ENCODE results near the gene BMF. TPM values are rescaled to one million over a fixed set of nuclear protein-coding genes. Genes with fewer than 3 reads are reported as not detected.
"Not testable (repeated sequence)": the region's sequence is repeated elsewhere in the genome, so short reads cannot be mapped to it uniquely, and the experiment has no call there.

Gene BMF
- total RNA-seq, 1 donor from 2014 or later: 153 TPM

DNA sequence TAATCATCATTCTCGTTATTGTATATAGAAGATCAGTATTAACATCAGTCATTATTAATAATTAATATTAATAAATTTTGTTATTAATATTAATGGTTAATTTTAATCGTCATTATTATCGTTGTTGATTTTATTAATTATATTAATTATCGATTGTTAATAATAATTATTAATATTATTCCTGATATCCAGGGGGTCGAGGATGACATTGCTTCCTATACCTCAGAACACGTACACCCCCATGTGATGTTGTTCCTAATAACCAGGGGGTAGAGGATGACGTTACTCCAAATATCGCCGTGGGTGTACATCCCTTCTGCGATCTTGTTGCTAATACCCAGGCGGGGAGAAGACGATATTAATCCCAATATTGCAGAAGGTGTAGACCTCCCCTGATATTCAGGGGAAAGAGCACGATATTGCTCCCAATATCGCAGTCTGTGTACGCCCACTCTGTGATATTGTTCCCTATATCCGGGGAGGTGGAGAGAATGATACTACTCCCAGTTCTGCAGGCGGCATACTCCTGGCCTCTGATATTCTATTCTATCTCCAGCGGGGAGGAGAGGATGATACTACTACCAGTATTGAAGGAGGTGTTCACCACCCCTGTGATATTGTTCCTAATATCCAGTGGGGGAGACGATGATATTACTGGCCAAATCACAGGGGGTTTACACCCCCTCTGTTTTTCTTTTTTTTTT lies 22.3 kb upstream of the BMF start:
- Mint-ChIP-seq H3K36me3 (ENCODE audit: low read depth, unreplicated experiment) (no peaks in the 10 kb centered on the region), H3K4me3 (ENCODE audit: unreplicated experiment) (no peak overlapping the region), H3K9me3 (ENCODE audit: unreplicated experiment) (no peaks in the 10 kb centered on the region), H3K27me3 (ENCODE audit: unreplicated experiment) (peaks cover 2% of the 10 kb centered on the region), H3K4me1 (ENCODE audit: unreplicated experiment) (no peaks in the 10 kb centered on the region), H3K27ac (ENCODE audit: unreplicated experiment) (no peak overlapping the region)
- DNase-seq (ENCODE audit: low spot score): no peak
- TF ChIP-seq, protein P1, sequence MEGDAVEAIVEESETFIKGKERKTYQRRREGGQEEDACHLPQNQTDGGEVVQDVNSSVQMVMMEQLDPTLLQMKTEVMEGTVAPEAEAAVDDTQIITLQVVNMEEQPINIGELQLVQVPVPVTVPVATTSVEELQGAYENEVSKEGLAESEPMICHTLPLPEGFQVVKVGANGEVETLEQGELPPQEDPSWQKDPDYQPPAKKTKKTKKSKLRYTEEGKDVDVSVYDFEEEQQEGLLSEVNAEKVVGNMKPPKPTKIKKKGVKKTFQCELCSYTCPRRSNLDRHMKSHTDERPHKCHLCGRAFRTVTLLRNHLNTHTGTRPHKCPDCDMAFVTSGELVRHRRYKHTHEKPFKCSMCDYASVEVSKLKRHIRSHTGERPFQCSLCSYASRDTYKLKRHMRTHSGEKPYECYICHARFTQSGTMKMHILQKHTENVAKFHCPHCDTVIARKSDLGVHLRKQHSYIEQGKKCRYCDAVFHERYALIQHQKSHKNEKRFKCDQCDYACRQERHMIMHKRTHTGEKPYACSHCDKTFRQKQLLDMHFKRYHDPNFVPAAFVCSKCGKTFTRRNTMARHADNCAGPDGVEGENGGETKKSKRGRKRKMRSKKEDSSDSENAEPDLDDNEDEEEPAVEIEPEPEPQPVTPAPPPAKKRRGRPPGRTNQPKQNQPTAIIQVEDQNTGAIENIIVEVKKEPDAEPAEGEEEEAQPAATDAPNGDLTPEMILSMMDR (IDR thresholded peaks at IDR 0.05; ENCODE audit: unreplicated experiment): no peak

DNA sequence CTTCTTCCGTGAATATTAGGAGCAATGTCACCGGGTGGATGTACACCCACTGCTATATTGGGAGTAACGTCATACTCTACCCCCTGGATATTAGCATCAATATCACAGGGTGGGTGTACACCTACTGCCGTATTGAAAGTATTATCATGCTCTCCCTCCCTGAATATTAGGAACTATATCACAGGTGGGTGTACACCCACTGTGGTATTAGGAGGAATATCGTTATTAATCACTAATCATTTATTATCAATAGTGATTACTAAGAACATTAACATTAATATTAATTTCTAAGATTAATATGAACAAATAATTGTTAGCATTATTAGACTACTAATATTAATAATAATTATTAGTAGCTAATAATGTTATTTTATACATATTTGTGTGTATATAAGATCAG lies 21.4 kb upstream of the BMF start:
- Mint-ChIP-seq H3K4me1 (ENCODE audit: unreplicated experiment) (no peaks in the 10 kb centered on the region), H3K27me3 (ENCODE audit: unreplicated experiment) (no peaks in the 10 kb centered on the region), H3K27ac (ENCODE audit: unreplicated experiment) (no peak overlapping the region), H3K9me3 (ENCODE audit: unreplicated experiment) (no peaks in the 10 kb centered on the region), H3K4me3 (ENCODE audit: unreplicated experiment) (no peak overlapping the region), H3K36me3 (ENCODE audit: low read depth, unreplicated experiment) (no peaks in the 10 kb centered on the region)
- TF ChIP-seq, protein P1 (IDR thresholded peaks at IDR 0.05; ENCODE audit: unreplicated experiment): no peak
- DNase-seq (ENCODE audit: low spot score): no peak

DNA sequence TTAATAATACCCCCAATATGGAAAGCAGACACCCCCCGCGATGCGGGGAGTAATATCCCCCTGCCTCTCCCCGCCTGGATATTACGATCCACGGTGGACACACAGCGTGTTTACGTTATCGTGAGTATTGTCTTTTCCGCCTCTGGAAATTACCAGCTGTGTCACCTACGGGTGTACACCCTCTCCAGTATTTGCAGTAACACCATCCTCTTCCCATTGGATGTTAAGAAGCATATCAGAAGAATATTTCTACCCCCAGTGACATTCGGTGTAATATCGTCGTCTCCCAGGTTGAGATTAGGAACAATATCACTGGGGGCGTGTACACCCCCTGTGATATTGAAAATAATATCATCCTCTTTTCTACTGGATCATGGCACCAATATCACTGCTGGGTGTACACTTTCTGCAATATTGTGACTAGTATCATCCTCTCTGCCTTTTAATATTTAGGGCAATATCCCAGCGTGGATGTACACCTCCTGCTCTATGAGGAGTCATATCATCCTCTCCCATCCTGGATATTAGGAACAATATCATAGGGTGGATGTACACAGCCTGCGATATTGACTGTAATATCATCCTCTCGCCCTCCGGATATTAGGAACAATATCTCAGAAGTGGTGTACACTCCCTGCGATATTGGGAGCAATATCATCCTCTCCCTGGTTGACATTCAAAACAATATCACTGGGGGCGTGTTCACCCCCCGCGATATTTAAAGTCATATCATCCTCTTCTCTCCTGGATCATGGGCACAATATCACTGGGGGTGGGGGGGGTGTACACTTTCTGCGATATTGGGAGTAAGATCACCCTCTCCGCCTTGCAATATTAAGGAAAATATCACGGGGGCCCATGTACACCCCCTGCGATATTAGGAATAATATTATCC lies 20.3 kb upstream of the BMF start:
- H3K27me3 Mint-ChIP-seq (ENCODE audit: unreplicated experiment): no peaks in the 10 kb centered on the region
- TF ChIP-seq, protein P1 (IDR thresholded peaks at IDR 0.05; ENCODE audit: unreplicated experiment): no peak
- no peak overlapping the region for H3K27ac Mint-ChIP-seq (ENCODE audit: unreplicated experiment)
- no peaks in the 10 kb centered on the region for H3K4me1 Mint-ChIP-seq (ENCODE audit: unreplicated experiment)
- DNase-seq (ENCODE audit: low spot score): no peak
- H3K9me3 Mint-ChIP-seq (ENCODE audit: unreplicated experiment): no peaks in the 10 kb centered on the region
- H3K36me3 Mint-ChIP-seq (ENCODE audit: low read depth, unreplicated experiment): no peaks in the 10 kb centered on the region
- H3K4me3 Mint-ChIP-seq (ENCODE audit: unreplicated experiment): no peak overlapping the region

DNA sequence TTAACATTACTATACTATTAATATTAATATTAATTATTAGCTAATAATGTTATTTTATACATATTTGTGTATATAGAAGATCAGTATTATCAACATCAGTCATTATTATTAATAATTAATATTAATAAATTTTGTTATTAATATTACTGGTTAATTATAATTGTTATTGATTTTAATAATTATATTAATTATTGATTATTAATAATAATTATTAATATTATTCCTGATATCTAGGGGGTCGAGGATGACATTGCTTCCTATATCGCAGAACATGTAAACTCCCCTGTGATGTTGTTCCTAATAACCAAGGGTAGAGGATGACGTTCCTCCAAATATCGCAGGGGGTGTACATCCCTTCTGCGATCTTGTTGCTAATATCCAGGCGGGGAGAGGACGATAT lies 17.3 kb upstream of the BMF start:
- peaks cover 2% of the 10 kb centered on the region for H3K4me1 Mint-ChIP-seq (ENCODE audit: unreplicated experiment)
- H3K27ac Mint-ChIP-seq (ENCODE audit: unreplicated experiment): no peak overlapping the region
- DNase-seq (ENCODE audit: low spot score): no peak
- no peaks in the 10 kb centered on the region for H3K9me3 Mint-ChIP-seq (ENCODE audit: unreplicated experiment)
- TF ChIP-seq, protein P1 (IDR thresholded peaks at IDR 0.05; ENCODE audit: unreplicated experiment): no peak
- no peak overlapping the region for H3K4me3 Mint-ChIP-seq (ENCODE audit: unreplicated experiment)
- H3K27me3 Mint-ChIP-seq (ENCODE audit: unreplicated experiment): no peaks in the 10 kb centered on the region
- H3K36me3 Mint-ChIP-seq (ENCODE audit: low read depth, unreplicated experiment): no peaks in the 10 kb centered on the region

DNA sequence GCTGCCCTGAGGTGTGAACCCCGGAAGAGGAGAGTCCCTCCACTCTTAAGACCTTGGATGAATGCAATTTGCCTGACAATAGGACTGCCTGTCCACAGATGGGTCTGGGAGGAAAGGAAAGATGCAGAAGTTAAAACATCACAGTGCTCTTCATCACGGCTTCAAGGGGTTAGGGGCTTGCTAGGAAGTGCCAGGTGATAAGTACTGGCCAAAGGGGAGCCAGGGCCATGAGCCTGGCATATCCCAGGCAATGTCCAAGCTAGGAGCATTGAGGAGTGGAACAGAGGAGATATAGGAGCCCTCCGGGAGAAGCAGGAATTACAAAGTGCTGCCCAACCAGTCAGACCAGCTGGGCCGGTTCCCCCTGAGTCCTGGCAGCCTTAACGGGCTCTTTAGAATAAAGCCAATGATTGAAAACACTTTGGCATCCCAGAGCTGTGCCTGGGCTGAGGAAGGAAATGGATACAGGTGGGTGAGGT lies 16.2 kb upstream of the BMF start:
- not testable (repeated sequence) for H3K4me3 Mint-ChIP-seq (ENCODE audit: unreplicated experiment); H3K4me1 Mint-ChIP-seq (ENCODE audit: unreplicated experiment)

DNA sequence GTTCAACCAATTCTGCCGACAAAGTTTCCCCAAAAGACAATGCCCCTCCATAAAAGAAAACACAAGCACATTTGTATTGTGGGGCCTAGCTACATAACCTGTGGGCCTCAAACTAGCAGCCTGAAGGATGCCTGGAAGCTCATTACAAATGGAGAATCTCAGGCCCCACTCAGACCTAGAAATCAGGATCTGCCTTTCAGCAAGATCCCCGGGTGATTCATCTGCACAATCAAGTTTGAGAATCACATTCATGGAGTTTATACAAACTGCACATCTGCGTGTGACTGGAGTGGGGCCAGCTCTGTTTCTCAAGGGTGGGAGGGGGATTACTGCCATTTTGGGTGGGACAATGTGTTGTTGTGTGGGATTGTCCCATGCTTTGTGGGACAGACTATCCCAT lies 15.7 kb upstream of the BMF start:
- H3K27ac Mint-ChIP-seq (ENCODE audit: unreplicated experiment); H3K9me3 Mint-ChIP-seq (ENCODE audit: unreplicated experiment); H3K4me3 Mint-ChIP-seq (ENCODE audit: unreplicated experiment); H3K27me3 Mint-ChIP-seq (ENCODE audit: unreplicated experiment); H3K4me1 Mint-ChIP-seq (ENCODE audit: unreplicated experiment); DNase-seq (ENCODE audit: low spot score); H3K36me3 Mint-ChIP-seq (ENCODE audit: low read depth, unreplicated experiment): not testable (repeated sequence)

More for the DNA sequence above, 16.2 kb upstream of the BMF start:
- not testable (repeated sequence) for DNase-seq (ENCODE audit: low spot score); H3K27me3 Mint-ChIP-seq (ENCODE audit: unreplicated experiment); H3K36me3 Mint-ChIP-seq (ENCODE audit: low read depth, unreplicated experiment); H3K9me3 Mint-ChIP-seq (ENCODE audit: unreplicated experiment); H3K27ac Mint-ChIP-seq (ENCODE audit: unreplicated experiment)

DNA sequence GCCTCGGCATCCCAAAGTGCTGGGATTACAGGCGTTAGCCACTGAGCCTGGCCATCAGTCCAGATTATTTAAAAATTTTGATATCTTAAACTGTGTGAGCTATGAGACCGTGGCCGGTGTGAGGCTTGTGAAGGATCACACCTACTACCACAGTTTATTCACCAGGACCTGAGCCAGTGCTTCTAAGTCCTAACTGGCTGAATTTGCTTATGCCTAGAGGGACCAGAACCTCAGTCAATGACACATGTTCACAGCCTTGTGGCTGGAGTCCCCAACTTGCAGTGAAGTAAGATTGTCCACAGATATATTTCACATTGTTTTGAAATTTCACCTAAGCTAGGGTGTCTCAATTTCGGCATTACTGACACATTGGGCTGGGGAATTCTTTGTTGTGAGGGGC lies 15.2 kb upstream of the BMF start:
- not testable (repeated sequence) for DNase-seq (ENCODE audit: low spot score); H3K9me3 Mint-ChIP-seq (ENCODE audit: unreplicated experiment); H3K4me3 Mint-ChIP-seq (ENCODE audit: unreplicated experiment); H3K27me3 Mint-ChIP-seq (ENCODE audit: unreplicated experiment); H3K36me3 Mint-ChIP-seq (ENCODE audit: low read depth, unreplicated experiment); H3K4me1 Mint-ChIP-seq (ENCODE audit: unreplicated experiment); H3K27ac Mint-ChIP-seq (ENCODE audit: unreplicated experiment)

DNA sequence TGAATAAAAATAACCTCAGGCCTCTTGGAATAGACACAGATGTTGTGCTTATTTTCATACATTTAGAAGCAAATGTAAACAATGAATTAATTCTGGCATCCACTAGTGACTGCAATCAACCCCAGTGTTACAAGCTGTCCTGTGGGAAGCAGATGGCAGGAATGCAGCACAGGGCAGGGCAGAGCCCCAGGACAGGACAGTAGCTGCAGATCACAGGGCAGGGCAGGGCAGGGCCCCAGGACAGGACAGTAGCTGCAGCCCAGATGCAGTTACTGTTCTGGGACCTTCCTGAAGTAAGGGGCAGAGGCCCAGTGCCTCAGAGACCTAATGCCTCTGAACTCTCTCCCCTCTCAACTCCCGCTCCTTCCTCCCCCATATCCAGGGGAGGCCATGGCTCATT lies 14.3 kb upstream of the BMF start:
- H3K4me1 Mint-ChIP-seq (ENCODE audit: unreplicated experiment); DNase-seq (ENCODE audit: low spot score); H3K36me3 Mint-ChIP-seq (ENCODE audit: low read depth, unreplicated experiment); H3K9me3 Mint-ChIP-seq (ENCODE audit: unreplicated experiment); H3K27ac Mint-ChIP-seq (ENCODE audit: unreplicated experiment); H3K27me3 Mint-ChIP-seq (ENCODE audit: unreplicated experiment); H3K4me3 Mint-ChIP-seq (ENCODE audit: unreplicated experiment): not testable (repeated sequence)

Data from endothelial cell (in vitro differentiated cells).